ENCODE results near the gene STAC2. TPM values are rescaled to one million over a fixed set of nuclear protein-coding genes. Genes with fewer than 3 reads are reported as not detected.
A peak's percentile ranks its signal among the peaks of the same experiment; 100 is the strongest.

STAC2 gene
- total and polyA plus RNA-seq, 9 of the 15 experiments (the other 6 are each of a cell fraction or from before 2014, with no cell fraction given) = not detected

DNA sequence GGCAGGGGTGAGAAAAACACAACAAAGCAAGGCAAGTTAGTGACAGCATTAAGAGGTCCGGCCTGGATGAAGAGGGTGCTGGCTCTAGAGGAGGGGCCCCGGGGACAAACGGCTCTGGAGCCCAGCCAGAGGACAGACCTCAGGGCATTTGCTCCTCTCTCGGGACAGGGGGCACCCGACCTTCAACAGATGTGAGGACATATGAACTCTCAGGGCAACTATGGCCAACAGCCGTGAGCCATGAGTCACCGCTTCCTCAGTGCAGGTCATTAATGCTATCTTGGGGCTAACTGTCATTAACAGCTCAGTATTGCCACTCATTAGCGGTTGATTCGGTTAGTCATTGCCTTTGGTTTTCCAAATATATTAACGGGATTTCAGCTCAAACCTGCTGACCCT, 50.1 kb downstream of the STAC2 start (continued):
- TF ChIP-seq HIVEP1 (CRISPR knock-in tag; IDR thresholded peaks at IDR 0.05) (no peak), MCM2 (IDR thresholded peaks at IDR 0.05; ENCODE audit: low read depth) (no peak), BCLAF1 (IDR thresholded peaks at IDR 0.05; ENCODE audit: borderline replicate concordance in 1 of 2, control insufficient read depth in 1 of 2, low read depth in 2 of 2, low read length in 1 of 2) (no peak), CBFA2T3 (IDR thresholded peaks at IDR 0.05) (peak; percentile 25; the same call in 1 of the 2 replicates), NR2F6 (CRISPR knock-in tag; IDR thresholded peaks at IDR 0.05) (no peak), TOE1 (IDR thresholded peaks at IDR 0.05; ENCODE audit: borderline replicate concordance) (no peak), TOE1 (CRISPR knock-in tag; IDR thresholded peaks at IDR 0.05; ENCODE audit: borderline replicate concordance, low read depth) (no peak), ARID1B (IDR thresholded peaks at IDR 0.05) (0 out of 2 replicates have a peak, but pooled peaks have one; percentile 30), VEZF1 (CRISPR knock-in tag; IDR thresholded peaks at IDR 0.05) (no peak; the same call in 1 of the 2 replicates), ZNF263 (CRISPR knock-in tag; IDR thresholded peaks at IDR 0.05; ENCODE audit: borderline replicate concordance) (no peak), DACH1 (IDR thresholded peaks at IDR 0.05; ENCODE audit: partially characterized antibody) (peak; percentile 87), ELF4 (CRISPR knock-in tag; IDR thresholded peaks at IDR 0.05) (no peak), FOSL1 (tag; conservative IDR thresholded peaks at IDR 0.05) (peak; percentile 85), CGGBP1 (CRISPR knock-in tag; IDR thresholded peaks at IDR 0.05) (no peak), JUN (IDR thresholded peaks at IDR 0.05; ENCODE audit: borderline replicate concordance, low read depth, low read length) (peak; percentile 60; the same call in 1 of the 2 replicates), JUN (CRISPR knock-in tag; IDR thresholded peaks at IDR 0.05; ENCODE audit: borderline replicate concordance) (no peak), STAG1 (CRISPR knock-in tag; IDR thresholded peaks at IDR 0.05; ENCODE audit: borderline replicate concordance) (no peak)
- TF ChIP-seq, protein P1, sequence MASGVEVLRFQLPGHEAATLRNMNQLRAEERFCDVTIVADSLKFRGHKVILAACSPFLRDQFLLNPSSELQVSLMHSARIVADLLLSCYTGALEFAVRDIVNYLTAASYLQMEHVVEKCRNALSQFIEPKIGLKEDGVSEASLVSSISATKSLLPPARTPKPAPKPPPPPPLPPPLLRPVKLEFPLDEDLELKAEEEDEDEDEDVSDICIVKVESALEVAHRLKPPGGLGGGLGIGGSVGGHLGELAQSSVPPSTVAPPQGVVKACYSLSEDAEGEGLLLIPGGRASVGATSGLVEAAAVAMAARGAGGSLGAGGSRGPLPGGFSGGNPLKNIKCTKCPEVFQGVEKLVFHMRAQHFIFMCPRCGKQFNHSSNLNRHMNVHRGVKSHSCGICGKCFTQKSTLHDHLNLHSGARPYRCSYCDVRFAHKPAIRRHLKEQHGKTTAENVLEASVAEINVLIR (CRISPR knock-in tag; IDR thresholded peaks at IDR 0.05) = no peak
- TF ChIP-seq, protein P2, sequence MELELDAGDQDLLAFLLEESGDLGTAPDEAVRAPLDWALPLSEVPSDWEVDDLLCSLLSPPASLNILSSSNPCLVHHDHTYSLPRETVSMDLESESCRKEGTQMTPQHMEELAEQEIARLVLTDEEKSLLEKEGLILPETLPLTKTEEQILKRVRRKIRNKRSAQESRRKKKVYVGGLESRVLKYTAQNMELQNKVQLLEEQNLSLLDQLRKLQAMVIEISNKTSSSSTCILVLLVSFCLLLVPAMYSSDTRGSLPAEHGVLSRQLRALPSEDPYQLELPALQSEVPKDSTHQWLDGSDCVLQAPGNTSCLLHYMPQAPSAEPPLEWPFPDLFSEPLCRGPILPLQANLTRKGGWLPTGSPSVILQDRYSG (tag; conservative IDR thresholded peaks at IDR 0.05; ENCODE audit: low read depth) = no peak
- TF ChIP-seq, protein P3, sequence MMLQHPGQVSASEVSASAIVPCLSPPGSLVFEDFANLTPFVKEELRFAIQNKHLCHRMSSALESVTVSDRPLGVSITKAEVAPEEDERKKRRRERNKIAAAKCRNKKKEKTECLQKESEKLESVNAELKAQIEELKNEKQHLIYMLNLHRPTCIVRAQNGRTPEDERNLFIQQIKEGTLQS (IDR thresholded peaks at IDR 0.05) = peak; percentile 80
- TF ChIP-seq, protein P3 (CRISPR knock-in tag; conservative IDR thresholded peaks at IDR 0.05) = no peak

Measured in K562 (cell line).